GM21390 (cell line): ENCODE results near the gene CATSPERD.
A peak's percentile ranks its signal among the peaks of the same experiment; 100 is the strongest.

Experiments
- ATAC-seq: cut with Tn5 transposase; IDR thresholded peaks from one replicate; pipeline ENCODE4 v1.9.1; 2021; ENCODE audit not compliant: unreplicated experiment

The CATSPERD gene

DNA sequence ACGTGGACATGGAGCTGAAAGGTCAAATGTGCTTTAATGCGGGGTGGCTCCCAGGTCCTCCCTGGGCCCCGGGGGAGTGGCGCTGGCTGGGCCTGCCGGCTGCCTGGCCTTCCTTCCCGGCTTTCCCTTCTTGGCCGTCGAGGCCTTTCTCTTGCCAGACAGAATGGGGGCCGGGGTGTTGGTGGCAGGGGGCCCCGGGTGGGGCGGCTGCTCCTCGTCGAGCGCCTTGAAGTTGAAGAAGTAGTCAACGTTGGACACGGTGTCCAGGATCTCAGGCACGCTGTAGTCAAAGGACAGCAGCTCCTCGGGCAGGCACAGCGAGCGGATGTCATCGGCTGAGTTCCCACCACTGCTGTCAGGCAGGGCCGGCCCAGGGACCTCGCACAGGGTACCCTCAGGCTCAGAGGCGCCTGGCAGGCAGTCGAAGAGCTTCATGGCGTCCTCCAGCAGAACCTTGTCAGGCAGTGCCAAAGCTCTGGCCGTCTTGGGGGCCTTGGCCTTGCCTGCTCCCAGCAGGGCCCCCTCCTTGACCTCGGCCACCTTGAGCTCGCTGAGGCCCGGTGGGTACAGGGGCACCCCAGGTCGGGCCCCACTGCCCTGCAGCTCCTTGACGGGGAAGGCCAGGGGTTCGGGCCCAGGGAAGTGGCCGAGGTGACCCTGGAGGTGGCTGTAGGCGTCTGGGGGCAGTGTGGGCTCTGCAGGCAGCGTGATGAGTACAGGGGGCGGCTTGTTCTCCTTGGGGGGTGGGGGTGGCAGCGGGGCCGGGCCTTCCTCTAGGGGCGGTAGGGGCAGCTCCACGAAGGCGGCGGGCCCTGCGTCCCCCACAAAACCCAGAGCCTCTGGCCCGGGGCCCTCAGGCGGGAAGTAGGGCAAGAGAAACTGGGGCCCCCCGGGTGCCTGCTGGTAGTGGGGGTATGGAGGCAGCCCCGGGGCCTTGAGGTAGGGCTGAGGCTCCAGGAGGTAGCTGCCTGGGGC is 62.8 kb downstream of the CATSPERD start:
- ATAC-seq, result no peak

DNA sequence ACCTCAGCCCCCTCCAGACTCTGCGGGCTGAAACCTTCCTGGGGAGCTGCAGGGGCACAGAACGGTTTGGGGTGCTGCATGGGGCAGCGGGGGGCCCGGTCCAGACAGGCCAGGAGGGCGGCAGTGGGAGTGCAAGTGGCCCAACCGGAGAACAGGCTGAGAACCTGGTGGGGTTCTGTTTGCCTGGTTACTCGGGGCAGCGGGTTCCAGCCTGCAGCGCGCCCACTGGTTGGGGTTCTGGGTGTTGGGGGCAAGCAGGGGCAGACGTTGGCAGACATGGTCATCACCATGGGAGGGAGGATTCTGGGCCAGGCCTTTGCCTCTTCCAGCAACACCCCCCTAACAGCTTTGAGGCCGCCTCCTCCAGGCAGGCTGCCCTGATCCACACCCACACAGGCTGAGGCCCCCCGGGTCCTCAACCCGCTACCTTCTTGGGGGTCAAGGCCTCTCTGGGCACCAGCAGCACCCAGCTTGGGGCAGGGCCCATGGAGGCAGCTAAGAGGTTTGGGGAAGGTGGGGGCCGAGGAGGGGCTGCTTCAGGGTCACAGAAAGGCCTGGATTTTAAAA is 64.2 kb downstream of the CATSPERD start, which contains the start of gene PRR22:
TSS of gene PRR22 (minus strand) at position 166 of the 567 bp plus-strand sequence. CDS start at position 80, 86 bp downstream.
- no peak for ATAC-seq

DNA sequence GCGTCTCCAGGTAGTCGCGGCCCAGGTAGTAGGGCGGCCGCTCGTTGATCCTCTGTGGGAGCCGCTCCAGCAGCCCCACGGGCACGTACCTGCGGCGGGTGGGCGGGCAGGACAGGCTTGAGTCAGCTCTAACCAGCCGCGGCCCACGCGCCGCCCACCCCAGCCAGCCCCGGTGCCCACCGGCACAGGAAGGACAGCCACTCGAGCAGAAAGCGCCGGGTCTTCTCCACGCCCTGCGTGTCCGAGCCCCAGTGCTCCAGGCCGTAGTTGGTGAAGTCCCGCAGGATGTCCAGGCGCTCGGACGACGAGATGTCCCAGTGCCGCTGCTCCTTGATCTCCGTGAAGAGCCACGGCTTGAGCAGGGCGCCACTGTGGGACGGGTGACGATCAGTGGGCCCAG is 65.0 kb downstream of the CATSPERD start:
- ATAC-seq, result no peak

DNA sequence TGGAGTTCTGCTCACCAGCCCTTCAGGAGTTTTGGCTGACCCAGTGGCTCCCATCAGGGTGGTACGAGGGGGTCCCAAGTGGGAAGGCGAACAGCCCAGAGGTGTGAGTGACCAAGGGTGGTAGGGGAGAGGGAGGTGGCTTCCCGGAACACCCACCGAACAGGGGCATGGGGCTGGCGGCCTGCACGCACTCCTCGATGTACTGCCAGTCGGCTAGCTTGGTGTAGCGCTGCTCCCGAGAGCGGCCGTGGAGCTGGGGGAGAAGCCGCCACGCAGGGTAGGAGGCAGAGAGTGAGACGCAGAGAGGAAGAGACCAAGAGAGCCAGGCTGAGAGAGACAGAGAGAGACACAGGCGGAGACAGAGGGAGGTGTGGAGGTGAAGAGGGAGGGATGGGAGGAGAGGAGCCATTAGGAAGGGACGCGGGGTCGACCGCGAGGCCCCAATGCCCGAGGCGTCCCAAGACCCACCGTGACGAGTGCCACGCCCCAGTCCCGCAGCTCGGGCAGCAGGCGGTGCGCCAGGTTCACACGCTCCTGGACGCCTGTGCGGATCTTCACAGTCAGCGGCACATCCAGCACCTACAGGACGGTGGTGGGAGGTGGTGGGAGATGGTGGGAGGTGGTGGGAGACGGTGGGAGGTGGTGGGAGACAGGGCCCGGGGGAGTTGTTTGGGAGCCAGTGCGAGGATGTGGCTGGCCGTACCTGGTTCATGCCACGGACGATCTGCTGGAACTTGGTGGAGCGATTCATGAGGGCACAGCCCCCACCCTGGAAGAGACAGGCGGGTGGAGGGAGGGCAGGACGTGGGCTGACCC is 66.4 kb downstream of the CATSPERD start:
- ATAC-seq, result no peak

DNA sequence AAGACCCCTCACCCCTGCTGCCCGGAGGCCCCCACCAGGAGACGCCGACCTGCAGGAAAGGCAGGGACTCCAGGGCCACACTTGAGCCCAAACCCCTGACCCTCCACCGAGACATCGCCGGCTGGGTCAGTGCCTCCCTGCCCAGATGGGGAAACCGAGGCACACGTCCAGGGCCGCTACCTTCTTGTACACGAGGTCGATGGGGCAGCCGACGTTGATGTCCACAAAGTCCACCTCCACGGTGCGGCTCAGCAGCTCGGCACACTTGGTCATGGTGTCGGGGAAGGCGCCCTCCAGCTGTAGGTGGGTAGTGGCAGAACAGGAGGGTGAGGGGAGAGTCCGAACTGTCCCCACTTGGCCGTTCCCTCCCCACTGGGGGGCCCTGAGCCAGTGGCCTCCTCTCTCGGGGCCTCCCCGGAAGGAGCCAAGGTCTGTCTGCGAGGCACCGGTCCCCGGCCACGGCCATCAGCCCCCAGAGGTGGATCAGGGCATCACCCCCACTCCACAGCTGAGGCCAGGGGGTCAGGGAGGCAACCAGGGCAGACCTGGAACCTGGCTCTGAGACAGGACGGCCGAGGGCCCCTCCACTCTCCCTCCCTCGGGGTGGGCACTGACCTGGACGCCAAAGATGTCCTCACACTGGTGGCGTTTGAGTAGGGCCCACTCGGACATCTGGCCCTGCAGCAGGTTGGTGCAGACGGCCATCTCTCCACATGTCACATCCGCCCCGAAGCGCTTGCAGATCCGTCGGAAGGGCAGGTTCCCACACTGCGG is 67.2 kb downstream of the CATSPERD start:
- ATAC-seq, result no peak

DNA sequence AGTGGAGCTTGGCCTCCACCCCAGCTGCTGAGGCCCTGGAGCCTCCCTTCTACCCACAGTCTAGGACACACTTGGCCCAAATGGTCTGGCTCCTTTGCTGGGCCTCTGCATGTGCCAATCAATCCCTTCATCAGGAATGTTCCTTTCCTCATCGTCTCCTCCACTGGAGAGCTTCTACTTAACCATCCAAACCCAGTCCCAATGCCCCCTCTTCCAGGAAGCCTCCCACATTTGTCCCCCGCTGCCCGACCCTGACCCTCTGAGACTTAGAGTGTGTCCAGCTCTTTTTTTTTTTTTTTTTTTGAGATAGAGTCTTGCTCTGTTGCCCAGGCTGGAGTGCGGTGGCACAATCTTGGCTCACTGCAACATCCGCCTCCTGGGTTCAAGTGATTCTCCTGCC is 68.0 kb downstream of the CATSPERD start:
- ATAC-seq, result no peak

DNA sequence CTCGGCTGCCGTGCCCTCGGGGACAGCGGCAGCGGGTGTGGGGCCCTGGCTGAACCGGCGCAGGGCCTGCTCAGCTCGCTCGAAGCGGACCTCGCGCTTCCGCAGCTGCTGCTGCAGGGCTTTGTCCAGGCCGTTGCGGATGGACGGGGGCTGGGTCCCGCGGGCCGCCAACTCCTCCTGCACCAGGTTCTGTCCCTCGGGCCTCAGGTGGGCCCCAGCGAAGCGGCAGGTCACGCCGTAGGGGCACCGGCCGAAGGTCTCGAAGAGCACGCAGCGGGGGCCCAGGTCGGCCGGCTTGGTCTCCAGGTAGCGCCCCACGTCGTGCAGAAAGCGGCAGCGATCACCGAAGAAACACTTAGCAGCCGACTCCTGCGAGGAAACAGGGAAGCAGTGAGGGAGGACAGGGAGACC is 68.9 kb downstream of the CATSPERD start:
- no peak for ATAC-seq

DNA sequence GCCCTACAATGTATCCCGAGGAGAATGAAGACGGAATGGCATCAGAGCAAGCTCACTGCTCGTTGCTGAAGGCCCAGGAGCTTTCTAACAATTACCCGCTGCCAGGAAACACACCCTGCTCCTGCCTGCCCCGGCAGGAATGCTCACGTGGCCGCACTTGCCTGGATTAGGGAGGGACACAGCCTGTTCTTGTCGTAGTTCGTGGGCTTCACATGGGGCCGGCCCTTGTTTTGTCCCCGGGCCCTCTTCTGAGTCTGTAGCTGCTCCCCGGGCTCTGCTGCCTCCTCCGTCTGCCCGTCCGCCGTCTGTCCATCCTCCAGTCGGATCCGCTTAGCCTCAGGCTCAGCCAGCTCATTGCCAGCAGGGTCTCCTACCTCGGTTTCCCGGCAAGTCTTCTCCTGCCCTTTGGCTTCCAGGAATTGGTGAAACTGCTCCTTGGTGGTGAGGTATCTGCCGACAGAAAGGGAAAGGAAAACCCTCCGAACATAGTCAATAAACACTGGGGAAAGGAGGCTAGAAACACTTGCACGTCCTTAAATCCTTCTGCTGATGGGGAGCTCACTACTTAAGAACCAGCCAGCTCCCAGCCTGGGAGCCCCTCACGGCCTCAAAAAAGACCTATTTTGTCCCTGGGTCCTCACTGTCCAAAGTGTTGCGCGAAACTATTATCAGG is 69.6 kb downstream of the CATSPERD start:
- ATAC-seq, result no peak

DNA sequence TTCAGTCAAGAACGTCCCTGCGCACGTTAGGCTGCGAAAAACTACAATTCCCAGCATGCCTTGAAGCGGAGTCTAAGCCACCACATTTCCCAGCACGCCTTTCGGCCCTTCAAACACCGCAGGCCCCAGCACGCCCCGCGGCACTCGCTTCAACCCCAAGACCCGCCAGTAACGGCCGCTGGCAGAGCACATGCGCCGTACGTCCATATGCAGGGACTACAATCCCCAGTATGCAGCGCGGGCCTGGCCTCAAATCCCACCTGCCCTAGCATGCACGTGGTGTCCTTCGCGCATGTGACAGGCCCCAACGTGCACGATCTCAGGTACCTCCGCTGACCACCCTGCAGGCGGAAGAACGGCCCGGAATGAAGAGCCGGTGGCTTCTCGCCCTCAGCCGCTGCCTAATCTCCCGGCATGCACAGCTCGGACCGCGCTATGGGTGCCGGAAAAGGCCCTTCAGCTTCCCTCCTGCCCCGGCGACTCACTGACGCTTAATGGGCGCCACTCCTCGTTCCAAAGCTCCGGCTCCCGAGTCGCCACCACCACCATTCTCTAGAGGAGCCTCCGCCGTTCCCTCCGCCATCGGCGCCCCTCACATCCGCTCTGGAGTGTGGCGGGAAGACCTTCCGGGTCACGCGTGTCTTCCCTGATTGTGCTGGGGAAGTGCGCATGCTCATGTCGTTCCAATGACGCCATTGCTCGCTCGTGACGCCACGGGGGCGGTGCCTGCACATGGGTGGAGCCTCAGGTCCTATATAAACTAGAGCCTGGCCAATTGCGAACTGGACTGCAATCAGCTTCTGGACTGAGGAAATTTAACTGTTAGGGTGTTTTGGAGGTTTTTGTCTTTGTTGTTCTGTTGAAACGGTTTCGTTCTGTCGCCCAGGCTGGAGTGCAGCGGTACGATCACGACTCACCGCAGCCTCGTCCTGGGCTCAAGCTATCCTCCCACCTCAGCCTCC is 70.4 kb downstream of the CATSPERD start, which contains the start of gene DUS3L:
TSS of gene DUS3L (minus strand) at position 605 of the 962 bp plus-strand sequence. CDS start at position 583, 22 bp downstream.
- ATAC-seq, result peak; percentile 84

DNA sequence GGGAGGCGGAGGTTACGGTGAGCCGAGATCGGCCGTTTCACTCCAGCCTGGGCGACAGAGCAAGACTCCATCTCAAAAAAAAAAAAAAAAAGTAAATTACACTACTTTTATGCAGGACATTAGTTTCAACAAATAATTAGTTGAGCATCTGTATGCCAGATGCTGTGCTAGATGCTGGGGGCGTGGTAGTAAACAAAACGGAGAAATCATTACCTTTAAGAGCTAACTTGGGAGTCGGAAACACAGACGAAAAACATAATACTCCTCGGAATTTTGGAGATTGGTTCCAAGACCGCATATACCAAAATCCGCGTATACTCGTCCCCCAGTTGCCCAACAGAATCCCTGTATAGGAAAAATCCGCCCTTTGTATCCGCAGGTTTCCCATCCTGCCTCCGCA is 71.8 kb downstream of the CATSPERD start:
- no peak for ATAC-seq

DNA sequence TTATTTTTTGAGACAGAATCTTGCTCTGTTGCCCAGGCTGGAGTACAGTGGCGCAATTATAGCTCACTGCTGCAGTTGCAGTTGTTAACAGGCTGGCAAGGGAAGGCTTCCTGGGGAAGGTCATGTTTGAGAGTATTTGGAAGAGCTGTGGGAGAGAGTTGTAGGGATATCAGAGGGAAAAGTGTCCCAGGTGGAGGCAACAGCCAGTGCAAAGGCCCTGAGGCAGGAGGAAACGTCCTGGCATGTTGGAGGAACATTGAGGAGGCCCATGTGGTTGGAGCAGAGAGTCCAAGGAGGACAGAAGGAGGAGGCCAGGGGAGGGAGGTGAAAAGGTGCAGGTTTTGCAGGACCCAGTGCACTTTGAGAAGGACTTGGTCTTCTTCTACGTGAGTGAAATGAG is 72.8 kb downstream of the CATSPERD start:
- ATAC-seq, result no peak

DNA sequence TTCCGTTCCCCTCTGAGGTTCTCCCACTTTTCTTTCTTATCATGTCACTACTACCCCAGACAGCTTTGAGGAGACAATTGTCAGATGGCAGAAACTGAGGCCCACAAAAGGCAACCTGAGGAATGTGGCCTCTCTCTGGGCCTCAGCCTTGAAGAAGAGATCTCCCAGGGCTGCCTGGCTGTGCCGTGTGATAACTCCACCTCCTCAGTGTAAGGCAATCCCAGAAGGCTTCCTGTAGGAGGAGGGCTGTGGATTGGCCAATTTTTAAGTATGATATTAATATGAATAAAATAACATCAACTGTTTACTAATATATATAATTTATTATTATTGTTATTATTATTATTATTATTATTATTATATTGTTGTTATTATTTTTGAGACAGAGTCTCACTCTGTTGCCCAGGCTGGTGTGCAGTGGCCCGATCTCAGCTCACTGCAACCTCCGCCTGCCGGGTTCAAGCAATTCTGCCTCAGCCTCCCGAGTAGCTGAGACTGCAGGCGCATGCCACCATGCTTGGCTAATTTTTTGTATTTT is 75.0 kb downstream of the CATSPERD start:
- no peak for ATAC-seq

DNA sequence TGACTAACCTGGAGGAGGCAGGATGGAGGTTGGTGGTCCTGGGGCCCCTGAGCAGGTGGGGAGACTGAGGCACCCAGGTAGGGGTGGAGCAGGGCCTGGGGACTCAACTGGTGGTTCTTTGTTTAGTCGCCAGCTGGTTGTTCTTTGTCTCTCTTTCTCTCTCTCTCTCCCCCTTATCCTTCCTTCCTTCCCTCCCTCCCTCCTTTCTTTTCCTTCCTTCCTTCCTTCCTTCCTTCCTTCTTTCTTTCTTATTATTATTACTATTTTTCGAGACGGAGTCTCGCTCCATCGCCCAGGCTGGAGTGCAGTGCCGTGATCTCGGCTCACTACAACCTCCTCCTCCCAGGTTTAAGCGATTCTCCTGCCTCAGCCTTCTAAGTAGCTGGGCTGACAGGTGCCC is 77.8 kb downstream of the CATSPERD start:
- ATAC-seq, result no peak

DNA sequence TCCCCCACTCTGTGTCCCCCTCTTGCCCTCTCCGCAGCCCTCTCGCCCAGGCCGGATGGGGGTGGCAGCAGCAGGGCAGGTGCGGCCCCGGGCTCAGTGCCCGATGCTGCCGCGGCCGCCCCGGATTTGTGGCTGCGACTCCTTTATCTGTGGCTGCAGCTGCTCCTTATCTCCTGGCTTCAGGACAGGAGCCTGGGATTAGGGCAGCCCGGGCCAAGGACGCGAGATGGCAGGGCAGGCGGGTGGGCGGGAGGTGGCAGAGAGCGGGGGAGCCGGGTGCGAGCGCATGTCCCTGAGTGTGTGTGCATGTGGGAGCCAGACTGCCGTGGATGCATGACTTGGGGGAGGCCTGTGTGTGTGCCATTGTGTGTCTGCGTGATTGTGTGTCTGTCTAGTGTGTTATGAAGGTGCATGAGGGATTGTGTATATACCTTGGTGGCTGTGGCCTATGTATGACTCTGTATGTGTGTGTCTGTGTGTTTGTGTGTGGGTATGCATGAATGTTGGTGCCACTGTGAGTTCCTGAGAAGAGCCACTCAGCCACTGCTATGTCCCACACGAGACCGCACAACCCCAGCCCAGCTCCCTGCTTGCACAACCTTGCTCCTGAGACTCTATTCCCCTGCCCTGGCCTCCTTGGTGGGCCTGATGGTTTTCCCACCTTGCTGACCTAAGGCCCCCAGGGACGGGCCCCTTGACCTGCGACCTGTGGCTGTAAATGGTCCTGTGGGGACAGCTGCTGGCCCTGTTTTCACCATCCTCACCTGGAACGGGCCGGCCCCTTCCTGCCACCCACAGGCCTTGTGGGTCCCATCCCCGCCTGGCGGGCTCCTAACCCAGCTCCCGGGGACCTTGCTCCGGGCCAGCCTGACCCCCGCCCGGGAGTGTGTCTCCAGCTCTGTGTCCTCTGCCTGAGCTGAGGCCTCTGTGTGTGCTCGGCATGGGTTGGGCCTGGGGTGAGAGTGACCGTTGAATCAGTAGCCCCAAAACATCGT is 79.1 kb downstream of the CATSPERD start:
- ATAC-seq, result no peak

DNA sequence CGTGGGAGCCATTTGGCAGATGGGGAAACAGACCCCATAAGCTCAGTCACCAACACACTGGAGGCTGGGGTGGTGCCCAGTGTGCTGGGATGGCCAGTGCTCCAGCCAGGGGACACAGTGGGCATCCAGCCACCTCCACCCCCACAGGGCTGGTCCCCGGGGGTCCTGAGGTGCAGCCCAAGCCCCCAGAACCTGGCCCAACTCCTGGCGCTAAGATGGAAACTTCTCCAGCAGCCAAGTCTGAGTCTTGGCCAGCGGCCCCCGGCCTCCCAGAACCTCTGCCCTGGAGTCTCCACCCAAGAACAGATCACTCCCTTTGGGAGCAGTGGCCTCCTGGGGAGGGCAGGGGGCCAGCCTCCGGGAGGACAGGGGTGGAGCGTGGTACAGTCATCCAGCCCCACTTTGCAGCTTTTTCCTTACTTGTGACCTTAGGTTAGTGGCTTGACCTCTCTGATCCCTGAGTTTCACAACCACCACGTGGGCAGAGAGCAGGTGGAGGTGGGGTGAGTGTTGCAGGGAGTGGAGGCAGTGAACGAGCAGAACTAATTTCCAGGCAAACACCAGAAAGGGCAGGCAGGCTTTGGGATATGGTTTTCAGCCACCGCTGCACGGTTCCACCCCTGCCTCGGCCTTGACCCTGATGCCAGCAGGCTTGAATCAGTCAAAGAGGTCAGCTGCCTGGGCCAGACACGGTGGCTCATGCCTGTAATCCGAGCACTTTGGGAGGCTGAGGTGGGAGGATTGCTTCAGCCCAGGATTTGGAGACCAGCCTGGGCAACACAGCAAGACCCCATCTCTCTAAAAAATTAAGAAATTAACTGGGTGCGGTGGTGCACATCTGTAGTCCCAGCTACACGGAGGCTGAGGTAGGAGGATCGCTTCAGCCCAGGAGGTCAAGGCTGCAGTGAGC is 80.2 kb downstream of the CATSPERD start:
- ATAC-seq, result no peak
